Endothelial cell of umbilical vein (primary cell): ENCODE data around the gene C10orf143. TPM values are rescaled to one million over a fixed set of nuclear protein-coding genes. Genes with fewer than 3 reads are reported as not detected.

Source experiments
- BruUV-seq: library from RNA; stranded (reverse); fragments of 400-500 nt; replicated peaks from 2 replicates; lab custom pipeline; 2021; lab: Mats Ljungman, UMichigan
- CTCF ChIA-PET: fragments of 300-600, 350-600 bp; sonication (Branson Sonifier 250); formaldehyde crosslinking; loops from one replicate; lab custom pipeline; 2021; ENCODE audit warnings: antibody characterized with exemption, inconsistent platforms; lab: Charles Lee
- POLR2A ChIA-PET: fragments of 300-600, 350-600 bp; sonication (Branson Sonifier 250); formaldehyde crosslinking; loops from one replicate; lab custom pipeline; 2021; ENCODE audit warnings: antibody characterized with exemption, inconsistent platforms; lab: Charles Lee
- DNase-seq: peaks from one replicate; pipeline ENCODE4 v3.0.0-alpha.2; 2011; ENCODE audit warnings: low read depth, low spot score
- FAIRE-seq: peaks from 2 replicates; lab custom pipeline; 2011; peaks lifted over from hg19 to GRCh38; lab: Jason Lieb, UNC
- H2AFZ ChIP-seq: 2 replicates; pipeline ENCODE4 v1.6.0; 2012; ENCODE audit warnings: low read depth, low read length, control low read depth, inconsistent platforms
- H3K27ac ChIP-seq: 2 replicates; pipeline ENCODE4 v1.5.1; 2011; ENCODE audit warnings: low read depth, mild to moderate bottlenecking, control low read depth, low read length, moderate library complexity; ENCODE audit not compliant: insufficient read depth
- H3K27me3 ChIP-seq, 2 experiments: 2 replicates each; pipeline versions ENCODE4 v1.6.0 to v1.6.1; 2011; ENCODE audit warnings: low read length in 2 of 2, mixed read lengths in 1 of 2; ENCODE audit not compliant: control insufficient read depth in 2 of 2, insufficient read depth in 2 of 2
- H3K36me3 ChIP-seq, 2 experiments: 2 replicates in 1 of 2; 3 replicates in 1 of 2; pipeline ENCODE4 v1.5.1; 2011; ENCODE audit warnings: low read length in 2 of 2, mild to moderate bottlenecking in 1 of 2, moderate library complexity in 1 of 2; ENCODE audit not compliant: control insufficient read depth in 2 of 2, insufficient read depth in 2 of 2; ENCODE audit errors: extremely low read depth in 1 of 2
- H3K4me1 ChIP-seq: 3 replicates; pipeline ENCODE4 v1.5.1; 2011; ENCODE audit warnings: mild to moderate bottlenecking, low read length; ENCODE audit not compliant: control insufficient read depth, insufficient read depth; ENCODE audit errors: extremely low read depth
- H3K4me2 ChIP-seq: 2 replicates; pipeline ENCODE4 v1.6.1; 2011; ENCODE audit warnings: low read length, control low read depth, mixed read lengths; ENCODE audit not compliant: insufficient read depth
- H3K4me3 ChIP-seq, 3 experiments: fragments of 200-600 bp in 1 of 3; sonication (generic), shearing (Covaris generic) in 1 of 3; replicated peaks in 1 of 3; 2 replicates each; pipeline ENCODE4 v1.5.1; 2011 to 2016; ENCODE audit warnings: control low read depth in 3 of 3, low read length in 3 of 3, mild to moderate bottlenecking in 2 of 3, inconsistent platforms in 1 of 3, low read depth in 1 of 3, moderate library complexity in 1 of 3; ENCODE audit not compliant: insufficient read depth in 1 of 3
- H3K79me2 ChIP-seq: 2 replicates; pipeline ENCODE4 v1.6.0; 2012; ENCODE audit warnings: low read length, inconsistent platforms; ENCODE audit not compliant: control insufficient read depth, insufficient read depth
- H3K9ac ChIP-seq: replicated peaks from 2 replicates; pipeline ENCODE3; 2011; ENCODE audit warnings: low read length, control low read depth; ENCODE audit not compliant: insufficient read depth; ENCODE audit errors: extremely low read depth
- H3K9me1 ChIP-seq: replicated peaks from 3 replicates; pipeline ENCODE4 v1.6.0; 2011; ENCODE audit warnings: mild to moderate bottlenecking, low read length; ENCODE audit not compliant: control insufficient read depth, insufficient read depth; ENCODE audit errors: extremely low read depth
- H3K9me3 ChIP-seq: replicated peaks from 2 replicates; pipeline ENCODE4 v1.5.1; 2012; ENCODE audit warnings: low read length, inconsistent platforms; ENCODE audit not compliant: control insufficient read depth, insufficient read depth
- H4K20me1 ChIP-seq: replicated peaks from 2 replicates; pipeline ENCODE3; 2011; ENCODE audit warnings: mild to moderate bottlenecking, low read length; ENCODE audit not compliant: control insufficient read depth, insufficient read depth; ENCODE audit errors: extremely low read depth
- CTCF ChIP-seq, 2 donors: IDR thresholded peaks; 1 replicate in 1 of 2; 2 replicates in 1 of 2; pipeline ENCODE4 v1.5.1; 2011; ENCODE audit warnings: low read length in 2 of 2, mild to moderate bottlenecking in 2 of 2, moderate library complexity in 2 of 2, control low read depth in 1 of 2, inconsistent platforms in 1 of 2, low read depth in 1 of 2; ENCODE audit not compliant: insufficient read depth in 1 of 2; ENCODE audit errors: extremely low read depth in 1 of 2
- EZH2 ChIP-seq: IDR thresholded peaks from 2 replicates; pipeline ENCODE4 v1.6.1; 2012; ENCODE audit warnings: borderline replicate concordance, low read depth, mild to moderate bottlenecking, moderate library complexity, low read length, inconsistent platforms; ENCODE audit not compliant: severe bottlenecking
- FOS ChIP-seq: IDR thresholded peaks from 2 replicates; pipeline ENCODE4 v1.6.1; 2011; ENCODE audit warnings: mild to moderate bottlenecking, low read length, moderate library complexity, borderline replicate concordance; ENCODE audit not compliant: insufficient read depth
- GATA2 ChIP-seq: IDR thresholded peaks from 2 replicates; pipeline ENCODE4 v1.7.0; 2011; ENCODE audit warnings: low read depth, mild to moderate bottlenecking, moderate library complexity, mixed read lengths, low read length; ENCODE audit not compliant: insufficient read length, insufficient read depth
- JUN ChIP-seq: IDR thresholded peaks from 2 replicates; pipeline ENCODE4 v1.6.1; 2011; ENCODE audit warnings: borderline replicate concordance, low read depth; ENCODE audit not compliant: insufficient read length, insufficient read depth
- MAX ChIP-seq: IDR thresholded peaks from 2 replicates; pipeline ENCODE4 v1.6.1; 2011; ENCODE audit not compliant: insufficient read depth, insufficient read length
- POLR2A ChIP-seq: IDR thresholded peaks from 2 replicates; pipeline ENCODE4 v1.6.1; 2012; ENCODE audit warnings: low read depth, mild to moderate bottlenecking, control low read depth, low read length
- POLR2AphosphoS5 ChIP-seq: IDR thresholded peaks from 2 replicates; pipeline ENCODE4 v1.6.1; 2012; ENCODE audit warnings: low read depth, mild to moderate bottlenecking, control low read depth, low read length, moderate library complexity; ENCODE audit not compliant: insufficient read depth
- dilution Hi-C: fragments of 300-500 bp; cut with MboI; formaldehyde crosslinking; loops from one replicate; pipeline ENCODE4 v1.15.0; 2019; ENCODE audit warnings: low sequenced_read_pairs; ENCODE audit not compliant: extremely low pct_ligation_motif_present
- intact Hi-C: fragments of 100-400 bp; cut with micrococcal nuclease; formaldehyde crosslinking; loops from one replicate; pipeline ENCODE4 v1.10.0; 2022
- polyA plus RNA-seq, 4 experiments: library from polyadenylated mRNA; depleted of rRNA in 3 of 4; stranded (reverse) in 3 of 4; unstranded in 1 of 4; fragments of >200 nt; gene quantifications; 2 replicates each; pipeline versions ENCODE4 v1.2.1 to v1.2.3, GENCODE V29; 2011 to 2012; ENCODE audit warnings: missing spikeins in 1 of 4
- total RNA-seq: library from RNA; stranded (reverse); gene quantifications from 2 replicates; pipeline ENCODE4 v1.2.3, GENCODE V29; 2021

C10orf143 gene
- total and polyA plus RNA-seq, 2 donors (not counting 3 experiments of a cell fraction or from before 2014, with no cell fraction given), result 0.26 to 0.44 TPM

- no peaks in the 10 kb centered on the region for H3K9me1 ChIP-seq
Observed at GRCh38 chr10:130026670-130027456, 83.8 kb downstream of the C10orf143 start.

More at GRCh38 chr10:130026670-130027456, 83.8 kb downstream of the C10orf143 start:
- DNase-seq (no peak), FAIRE-seq (no peak)
- Histone ChIP-seq H2AFZ (no peak overlapping the region), H3K27me3 (no peaks in the 10 kb centered on the region), H3K36me3 (no peaks in the 10 kb centered on the region), H4K20me1 (no peaks in the 10 kb centered on the region), H3K4me3 (no peak overlapping the region), H3K9me3 (no peaks in the 10 kb centered on the region), H3K27ac (no peak overlapping the region), H3K4me2 (no peak overlapping the region), H3K4me1 (no peaks in the 10 kb centered on the region), H3K79me2 (no peaks in the 10 kb centered on the region), H3K9ac (no peak overlapping the region)
- dilution Hi-C loops, result no loop called here
- no peak for TF ChIP-seq GATA2
- no peak for TF ChIP-seq FOS
- no peak for TF ChIP-seq CTCF (IDR thresholded peaks at IDR 0.05; ENCODE audit: extremely low read depth in 1 of 2, insufficient read depth in 1 of 2, low read depth in 1 of 2, low read length in 2 of 2)
- TF ChIP-seq POLR2AphosphoS5, result no peak
- no peak for TF ChIP-seq POLR2A
- TF ChIP-seq MAX, result no peak
- no peak for TF ChIP-seq JUN
- TF ChIP-seq EZH2, result no peak
- ChIA-PET POLR2A (no interaction called here), CTCF (no interaction called here)
- no TSS peak for BruUV-seq
- intact Hi-C loops, result no loop called here
